Ascending aorta (tissue), 2 donors: ENCODE measurements around the gene FBXO8. TPM values are rescaled to one million over a fixed set of nuclear protein-coding genes. Genes with fewer than 3 reads are reported as not detected.

Experiments
- DNase-seq, 2 donors: peaks; one replicate each; pipeline ENCODE4 v3.0.0-alpha.2; 2019; ENCODE audit warnings: low spot score in 2 of 2
- H3K27ac ChIP-seq, 2 donors: fragments of 200-600 bp; sonication (generic); one replicate each; pipeline ENCODE4 v1.5.1; 2016 to 2017; ENCODE audit warnings: mild to moderate bottlenecking in 1 of 2
- H3K27me3 ChIP-seq: fragments of 200-600 bp; sonication (generic); one replicate; pipeline ENCODE4 v1.5.1; 2017
- H3K36me3 ChIP-seq, 2 donors: fragments of 200-600 bp; sonication (generic); one replicate each; pipeline ENCODE4 v1.5.1; 2016
- H3K4me1 ChIP-seq, 2 donors: fragments of 200-600 bp; sonication (generic); one replicate each; pipeline ENCODE4 v1.5.1; 2016 to 2017; ENCODE audit warnings: mild to moderate bottlenecking in 1 of 2
- H3K4me3 ChIP-seq, 2 donors: fragments of 200-600 bp; sonication (generic); one replicate each; pipeline ENCODE4 v1.5.1; 2016 to 2017; ENCODE audit warnings: mild to moderate bottlenecking in 1 of 2
- H3K9me3 ChIP-seq, 2 donors: fragments of 200-600 bp; sonication (generic); one replicate each; pipeline ENCODE4 v1.5.1; 2016
- intact Hi-C: fragments of 100-400 bp; cut with DNase I; formaldehyde crosslinking; loops from one replicate; pipeline ENCODE4 v1.15.1; 2023
- total RNA-seq: library from RNA; depleted of rRNA; stranded (reverse); fragments of >200 nt; gene quantifications from one replicate; pipeline ENCODE4 v1.1.0, GENCODE V29; 2016
- TF ChIP-seq, protein P1 (sequence below), 3 experiments: fragments of 200-600 bp in 2 of 3; fragments of 450-650 bp in 1 of 3; sonication (generic) in 2 of 3; IDR thresholded peaks; one replicate each; pipeline ENCODE4 v1.5.1; 2016 to 2019; ENCODE audit warnings: antibody characterized with exemption in 3 of 3, mild to moderate bottlenecking in 1 of 3, moderate library complexity in 1 of 3

The FBXO8 gene
- total RNA-seq, 1 donor from 2014 or later: 15.5 TPM

GRCh38 chr4:174320494-174321199 is 37.2 kb upstream of the FBXO8 start:
- H3K27me3 ChIP-seq: no peaks in the 10 kb centered on the region
- DNase-seq: no peak
- TF ChIP-seq, protein P1, sequence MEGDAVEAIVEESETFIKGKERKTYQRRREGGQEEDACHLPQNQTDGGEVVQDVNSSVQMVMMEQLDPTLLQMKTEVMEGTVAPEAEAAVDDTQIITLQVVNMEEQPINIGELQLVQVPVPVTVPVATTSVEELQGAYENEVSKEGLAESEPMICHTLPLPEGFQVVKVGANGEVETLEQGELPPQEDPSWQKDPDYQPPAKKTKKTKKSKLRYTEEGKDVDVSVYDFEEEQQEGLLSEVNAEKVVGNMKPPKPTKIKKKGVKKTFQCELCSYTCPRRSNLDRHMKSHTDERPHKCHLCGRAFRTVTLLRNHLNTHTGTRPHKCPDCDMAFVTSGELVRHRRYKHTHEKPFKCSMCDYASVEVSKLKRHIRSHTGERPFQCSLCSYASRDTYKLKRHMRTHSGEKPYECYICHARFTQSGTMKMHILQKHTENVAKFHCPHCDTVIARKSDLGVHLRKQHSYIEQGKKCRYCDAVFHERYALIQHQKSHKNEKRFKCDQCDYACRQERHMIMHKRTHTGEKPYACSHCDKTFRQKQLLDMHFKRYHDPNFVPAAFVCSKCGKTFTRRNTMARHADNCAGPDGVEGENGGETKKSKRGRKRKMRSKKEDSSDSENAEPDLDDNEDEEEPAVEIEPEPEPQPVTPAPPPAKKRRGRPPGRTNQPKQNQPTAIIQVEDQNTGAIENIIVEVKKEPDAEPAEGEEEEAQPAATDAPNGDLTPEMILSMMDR (IDR thresholded peaks at IDR 0.05): no peak
- no peaks in the 10 kb centered on the region for H3K4me1 ChIP-seq
- H3K9me3 ChIP-seq: no peaks in the 10 kb centered on the region
- H3K27ac ChIP-seq: no peak overlapping the region
- intact Hi-C loops: no loop called here
- no peak overlapping the region for H3K4me3 ChIP-seq
- peaks cover 4 to 5% of the 10 kb centered on the region in 2 donors for H3K36me3 ChIP-seq

DNA sequence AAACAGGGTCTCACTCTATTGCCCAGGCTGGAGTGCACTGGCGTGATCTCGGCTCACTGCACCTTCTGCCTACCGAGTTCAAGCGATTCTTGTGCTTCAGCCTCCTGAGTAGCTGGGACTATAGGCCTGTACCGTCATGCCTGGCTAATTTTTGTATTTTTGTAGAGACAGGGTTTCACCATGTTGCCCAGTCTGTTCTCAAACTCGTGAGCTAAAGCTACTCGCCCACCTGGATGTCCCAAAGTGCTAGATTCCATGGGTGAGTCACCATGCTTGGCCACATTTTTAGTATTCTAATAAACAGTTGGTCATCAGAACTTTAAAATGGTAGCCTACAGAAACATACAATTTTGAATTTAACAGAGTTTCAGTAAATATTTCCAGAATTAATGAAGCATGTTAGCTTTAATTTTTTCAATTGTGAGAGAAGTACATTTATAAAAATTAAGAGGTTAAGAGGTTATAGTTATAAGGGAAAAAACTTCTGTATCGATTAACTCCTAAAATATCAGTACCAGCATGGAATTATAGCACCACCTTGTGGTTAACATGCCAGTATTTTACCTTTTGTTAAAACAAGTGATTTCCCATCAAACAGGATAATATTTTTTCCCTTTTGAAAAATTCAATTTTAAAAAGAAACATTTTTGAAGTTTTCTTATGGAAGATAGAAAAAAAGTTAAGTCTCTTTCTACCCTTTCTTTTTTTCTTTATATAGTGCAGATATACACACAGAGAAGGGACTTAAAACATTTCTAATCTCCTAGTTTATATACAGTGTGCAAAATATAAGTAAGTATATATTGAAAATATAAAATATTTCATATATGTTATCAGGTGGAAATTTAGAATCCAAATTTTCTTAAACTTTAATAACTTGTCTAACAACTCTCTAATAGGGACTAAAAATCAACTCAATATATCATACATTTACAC is 35.6 kb upstream of the FBXO8 start:
- H3K9me3 ChIP-seq: no peaks in the 10 kb centered on the region
- H3K27ac ChIP-seq: no peak overlapping the region
- TF ChIP-seq, protein P1 (IDR thresholded peaks at IDR 0.05): peak in 2 of 3 experiments; percentile 47 to 65
- intact Hi-C loops: loop anchor here (5.0 kb wide), 1 partner anchor 97 kb away; no protein-coding TSS in a partner anchor
- no peak for DNase-seq
- H3K36me3 ChIP-seq: peaks cover 4 to 5% of the 10 kb centered on the region in 2 donors
- H3K4me3 ChIP-seq: no peak overlapping the region
- no peaks in the 10 kb centered on the region for H3K4me1 ChIP-seq
- H3K27me3 ChIP-seq: no peaks in the 10 kb centered on the region

DNA sequence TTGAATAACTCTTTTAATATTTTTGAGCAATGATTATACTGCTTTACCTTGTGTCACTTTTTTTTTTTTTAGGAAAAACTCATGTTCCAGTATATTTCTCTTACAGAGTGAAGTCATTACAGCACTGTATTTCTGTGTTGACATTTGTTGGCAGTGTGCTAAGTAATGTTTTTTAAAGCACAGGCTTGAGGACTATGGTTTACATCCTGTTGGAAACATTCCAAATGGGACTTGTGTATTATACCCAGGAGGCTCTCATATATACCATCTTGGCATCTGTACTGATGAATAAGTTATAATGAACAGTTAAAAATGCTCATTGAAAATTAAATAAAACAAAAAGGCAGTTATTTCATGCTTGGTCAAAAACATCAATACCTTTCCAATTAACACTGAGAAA is 34.1 kb upstream of the FBXO8 start:
- intact Hi-C loops: loop anchor here (5.0 kb wide), 1 partner anchor 95 kb away; no protein-coding TSS in a partner anchor
- DNase-seq: no peak
- Histone ChIP-seq H3K4me1 (no peaks in the 10 kb centered on the region), H3K27ac (no peak overlapping the region), H3K36me3 (peaks cover 10% of the 10 kb centered on the region in 2 donors), H3K9me3 (no peaks in the 10 kb centered on the region), H3K27me3 (no peaks in the 10 kb centered on the region), H3K4me3 (no peak overlapping the region)
- TF ChIP-seq, protein P1 (IDR thresholded peaks at IDR 0.05): no peak

- Histone ChIP-seq H3K4me1 (no peaks in the 10 kb centered on the region), H3K4me3 (no peak overlapping the region), H3K9me3 (no peaks in the 10 kb centered on the region), H3K27me3 (no peaks in the 10 kb centered on the region), H3K36me3 (peaks cover 14 to 15% of the 10 kb centered on the region in 2 donors), H3K27ac (no peak overlapping the region)
- intact Hi-C loops: loop anchor here (5.0 kb wide), 1 partner anchor 95 kb away; no protein-coding TSS in a partner anchor
- DNase-seq: no peak
- TF ChIP-seq, protein P1 (IDR thresholded peaks at IDR 0.05): no peak
Measured at GRCh38 chr4:174316954-174317353, 33.5 kb upstream of the FBXO8 start.

DNA sequence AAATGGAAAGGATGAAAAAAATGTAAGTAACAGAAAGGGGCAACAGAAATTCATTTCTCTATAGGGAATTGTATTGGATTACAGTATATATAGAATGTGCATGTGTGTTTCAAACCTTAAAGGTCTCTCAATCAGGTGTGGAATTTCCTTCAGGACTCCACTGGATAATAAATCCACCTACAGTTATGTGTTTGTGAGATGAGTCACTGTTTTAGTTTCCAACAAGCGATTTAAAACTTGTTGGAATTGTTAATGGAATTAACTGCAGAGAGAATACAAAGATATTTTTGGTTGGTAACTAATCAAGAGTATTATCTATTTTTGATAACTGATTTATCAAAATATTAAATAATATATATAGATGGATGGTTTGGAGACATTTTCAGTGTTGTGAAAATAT is 33.1 kb upstream of the FBXO8 start:
- intact Hi-C loops: loop anchor here (5.0 kb wide), 1 partner anchor 94 kb away; no protein-coding TSS in a partner anchor
- Histone ChIP-seq H3K4me1 (no peaks in the 10 kb centered on the region), H3K27me3 (no peaks in the 10 kb centered on the region)

More for the DNA sequence above, 33.1 kb upstream of the FBXO8 start:
- Histone ChIP-seq H3K9me3 (no peaks in the 10 kb centered on the region), H3K27ac (no peak overlapping the region), H3K4me3 (no peak overlapping the region), H3K36me3 (peaks cover 16 to 20% of the 10 kb centered on the region in 2 donors)
- TF ChIP-seq, protein P1 (IDR thresholded peaks at IDR 0.05): no peak
- DNase-seq: no peak
